GM12878 (cell line): Measurements from ENCODE around the gene XRCC4. TPM values are rescaled to one million over a fixed set of nuclear protein-coding genes. Genes with fewer than 3 reads are reported as not detected.

Experiments
- ATAC-seq: fragments of 200-7000 bp; cut with Tn5 transposase; 3 replicates; pipeline ENCODE4 v1.9.1; 2020; ENCODE audit warnings: mild to moderate bottlenecking, moderate library complexity
- BruUV-seq: library from RNA; stranded (reverse); fragments of 400-500 nt; replicated peaks from 2 replicates; lab custom pipeline; 2021; lab: Mats Ljungman, UMichigan
- CTCF ChIA-PET: fragments of 300-600 bp; sonication (Branson Sonifier 250); formaldehyde crosslinking; extraction: SDS; loops from one replicate; lab custom pipeline; 2021; ENCODE audit warnings: inconsistent platforms; lab: Yijun Ruan, JAX
- POLR2A ChIA-PET: fragments of 350-600 bp; formaldehyde crosslinking; extraction: SDS; loops from one replicate; lab custom pipeline; 2021; ENCODE audit warnings: inconsistent platforms; lab: Charles Lee
- RAD21 ChIA-PET: fragments of 300-600 bp; sonication (Branson Sonifier 250); formaldehyde crosslinking; loops from one replicate; lab custom pipeline; 2023; ENCODE audit warnings: antibody characterized with exemption; ENCODE audit not compliant: unreplicated experiment; lab: Charles Lee
- SMC1A ChIA-PET: fragments of 300-600 bp; sonication (Branson Sonifier 250); formaldehyde crosslinking; loops from one replicate; lab custom pipeline; 2023; ENCODE audit not compliant: unreplicated experiment, uncharacterized antibody; lab: Charles Lee
- DNase-seq: peaks from one replicate; pipeline ENCODE4 v3.0.0-alpha.2; 2011; ENCODE audit warnings: low read depth, low spot score
- FAIRE-seq: peaks from 3 replicates; lab custom pipeline; 2011; peaks lifted over from hg19 to GRCh38; lab: Jason Lieb, UNC
- H2AFZ ChIP-seq: 2 replicates; pipeline ENCODE4 v1.6.0; 2011; ENCODE audit warnings: low read depth, low read length, control low read depth; ENCODE audit not compliant: control insufficient read depth
- H3K27ac ChIP-seq: 2 replicates; pipeline ENCODE4 v1.5.1; 2011; ENCODE audit warnings: control low read depth; ENCODE audit not compliant: control insufficient read depth, insufficient read depth
- H3K27me3 ChIP-seq, 2 experiments: replicated peaks in 1 of 2; 2 replicates each; pipeline versions ENCODE4 v1.6.0 to v1.6.1; 2011; ENCODE audit warnings: low read length in 1 of 2; ENCODE audit not compliant: control insufficient read depth in 2 of 2, insufficient read depth in 2 of 2
- H3K36me3 ChIP-seq, 2 experiments: 2 replicates each; pipeline ENCODE4 v1.5.1; 2011; ENCODE audit warnings: low read length in 1 of 2; ENCODE audit not compliant: control insufficient read depth in 2 of 2, insufficient read depth in 2 of 2
- H3K4me1 ChIP-seq: 2 replicates; pipeline ENCODE4 v1.6.1; 2011; ENCODE audit warnings: mild to moderate bottlenecking, low read length, moderate library complexity, mixed read lengths; ENCODE audit not compliant: control insufficient read depth, insufficient read depth
- H3K4me2 ChIP-seq: 2 replicates; pipeline ENCODE4 v1.6.0; 2011; ENCODE audit warnings: control low read depth; ENCODE audit not compliant: control insufficient read depth, insufficient read depth
- H3K4me3 ChIP-seq: fragments of 200-600 bp; sonication (generic); 2 replicates; pipeline ENCODE4 v1.5.1; 2016
- H3K79me2 ChIP-seq: 2 replicates; pipeline ENCODE4 v1.6.0; 2011; ENCODE audit warnings: low read length; ENCODE audit not compliant: control insufficient read depth, insufficient read depth
- H3K9ac ChIP-seq: 2 replicates; pipeline ENCODE4 v1.8.0; 2011; ENCODE audit warnings: low read length, control low read depth, mixed read lengths; ENCODE audit not compliant: control insufficient read depth, insufficient read depth
- H3K9me3 ChIP-seq: replicated peaks from 3 replicates; pipeline ENCODE4 v1.5.1; 2011; ENCODE audit warnings: mild to moderate bottlenecking, low read length; ENCODE audit not compliant: control insufficient read depth, insufficient read depth
- H4K20me1 ChIP-seq: 2 replicates; pipeline ENCODE4 v1.6.0; 2011; ENCODE audit not compliant: control insufficient read depth, insufficient read depth
- ATF7 ChIP-seq: fragments of 450-650 bp; IDR thresholded peaks from 2 replicates; pipeline ENCODE4 v1.6.1; 2016; ENCODE audit warnings: low read depth, mild to moderate bottlenecking
- BRCA1 ChIP-seq: IDR thresholded peaks from 2 replicates; pipeline ENCODE4 v1.6.1; 2011; ENCODE audit warnings: low read depth, low read length, improper control_type of control experiment
- ETV6 ChIP-seq, 2 experiments: fragments of 450-650 bp in 1 of 2; IDR thresholded peaks in 1 of 2; conservative IDR thresholded peaks in 1 of 2; 2 replicates each; pipeline ENCODE4 v1.6.1; 2014; ENCODE audit warnings: antibody characterized with exemption in 1 of 2, borderline replicate concordance in 1 of 2, low read depth in 1 of 2, mild to moderate bottlenecking in 1 of 2, moderate library complexity in 1 of 2
- GABPA ChIP-seq: IDR thresholded peaks from 2 replicates; pipeline ENCODE4 v1.6.1; 2014; ENCODE audit warnings: antibody characterized with exemption, low read depth, mild to moderate bottlenecking, inconsistent platforms
- HDAC2 ChIP-seq: fragments of 200-600 bp; sonication (generic); IDR thresholded peaks from 2 replicates; pipeline ENCODE4 v1.6.1; 2017
- KDM1A ChIP-seq: fragments of 200-600 bp; sonication (generic); IDR thresholded peaks from 2 replicates; pipeline ENCODE4 v1.6.1; 2016; ENCODE audit warnings: borderline replicate concordance
- MEF2A ChIP-seq: IDR thresholded peaks from 2 replicates; pipeline ENCODE4 v1.6.1; 2011; ENCODE audit warnings: low read depth, mild to moderate bottlenecking, low read length, moderate library complexity; ENCODE audit not compliant: insufficient read depth
- MTA2 ChIP-seq: fragments of 450-650 bp; IDR thresholded peaks from 2 replicates; pipeline ENCODE4 v1.6.1; 2016; ENCODE audit warnings: low read depth, mild to moderate bottlenecking, moderate library complexity
- POU2F2 ChIP-seq: IDR thresholded peaks from 3 replicates; pipeline ENCODE4 v1.6.1; 2011; ENCODE audit warnings: low read depth, mild to moderate bottlenecking, low read length, borderline replicate concordance
- SIN3A ChIP-seq: IDR thresholded peaks from 2 replicates; pipeline ENCODE4 v1.6.1; 2012; ENCODE audit warnings: low read depth, low read length, improper control_type of control experiment
- STAT1 ChIP-seq: fragments of 450-650 bp; conservative IDR thresholded peaks from 2 replicates; pipeline ENCODE4 v1.6.1; 2014; ENCODE audit warnings: antibody characterized with exemption, mild to moderate bottlenecking
- ZNF274 ChIP-seq: IDR thresholded peaks from one replicate; pipeline ENCODE4 v1.8.0; 2011; ENCODE audit not compliant: insufficient read length, insufficient read depth
- ZNF622 ChIP-seq: fragments of 450-650 bp; IDR thresholded peaks from 2 replicates; pipeline ENCODE4 v1.6.1; 2017; ENCODE audit warnings: mild to moderate bottlenecking, inconsistent platforms
- ZZZ3 ChIP-seq: IDR thresholded peaks from 2 replicates; pipeline ENCODE4 v1.6.1; 2011; ENCODE audit warnings: low read depth; ENCODE audit not compliant: control insufficient read depth, insufficient read length
- WGBS: methylation state at CpG from one replicate; pipeline ENCODE4 v1.1.6; 2016; ENCODE audit warnings: low lambda C conversion rate; ENCODE audit not compliant: insufficient replicate concordance, insufficient coverage; ENCODE audit errors: missing lambda C conversion rate; 5-methylcytosine and 5-hydroxymethylcytosine counted together
- in situ Hi-C: fragments of 300-500 bp; cut with MboI; formaldehyde crosslinking; loops from 9 replicates; pipeline ENCODE4 v1.14.3; 2018; ENCODE audit warnings: mixed read lengths
- intact Hi-C: fragments of 100-400 bp; cut with micrococcal nuclease; formaldehyde crosslinking; loops from one replicate; pipeline ENCODE4 v1.14.2; 2022; ENCODE audit not compliant: unreplicated experiment
- polyA plus RNA-seq, 11 experiments: library from polyadenylated mRNA; depleted of rRNA in 4 of 11; unstranded in 6 of 11; stranded (reverse) in 5 of 11; fragments of >200 nt; fragmentation: Nextera tagmentation in 4 of 11; fragmentation: Illumina TruSeq in 1 of 11; extraction: Ambion mirVana in 4 of 11; extraction: Trizol in 1 of 11; gene quantifications; 1 replicate in 1 of 11; 2 replicates in 10 of 11; pipeline versions ENCODE4 v1.2.1 to v1.2.3, GENCODE V29; 2011 to 2016; ENCODE audit warnings: inconsistent platforms in 2 of 11, missing spikeins in 2 of 11, low read depth in 1 of 11
- total RNA-seq, 4 experiments: library from RNA; depleted of rRNA in 3 of 4; stranded (reverse); fragments of >200 nt in 3 of 4; fragmentation: Illumina TruSeq in 1 of 4; extraction: Trizol in 1 of 4; gene quantifications; 2 replicates each; pipeline versions ENCODE4 v1.2.1 to v1.2.3, GENCODE V29; 2013 to 2021
- TF ChIP-seq, protein P1 (sequence below): fragments of 450-650 bp; IDR thresholded peaks from 2 replicates; pipeline ENCODE4 v1.6.1; 2018; ENCODE audit warnings: mild to moderate bottlenecking, low read depth, moderate library complexity; ENCODE audit not compliant: partially characterized antibody
- TF ChIP-seq, protein P2 (sequence below): fragments of 450-650 bp; IDR thresholded peaks from 2 replicates; pipeline ENCODE4 v1.6.1; 2017; ENCODE audit warnings: mild to moderate bottlenecking, low read depth, inconsistent platforms; ENCODE audit not compliant: poor library complexity, severe bottlenecking

XRCC4 gene
- total and polyA plus RNA-seq, 10 of the 15 experiments (the other 5 are each of a cell fraction or from before 2014, with no cell fraction given) = 12.1 to 53.6 (median 25.8) TPM

DNA sequence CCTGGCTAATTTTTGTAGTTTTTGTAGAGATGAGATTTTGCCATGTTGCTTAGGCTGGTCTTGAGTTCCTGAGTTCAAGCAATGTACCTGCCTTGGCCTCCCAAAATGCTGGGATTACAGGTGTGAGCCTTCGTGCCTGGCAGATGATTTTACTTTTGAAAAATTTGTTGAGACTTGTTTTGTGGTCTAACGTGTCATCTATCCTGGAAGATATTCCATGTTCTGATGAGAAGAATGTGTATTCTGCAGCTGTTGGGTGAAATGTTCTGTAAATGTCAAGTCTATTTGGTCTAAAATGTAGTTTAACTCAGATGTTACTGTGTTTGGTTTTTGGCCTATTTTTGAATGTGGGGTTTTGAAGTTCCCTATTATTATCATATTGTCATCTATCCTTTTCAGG lies 145.6 kb downstream of the XRCC4 start:
- no peaks in the 10 kb centered on the region for H4K20me1 ChIP-seq
- ChIA-PET RAD21 (no interaction called here), SMC1A (interaction anchor here (0.6 kb wide), 2 partner anchors 45 to 253 kb away, joined by 3 read pairs; no protein-coding TSS in a partner anchor), CTCF (no interaction called here), POLR2A (no interaction called here)
- no peaks in the 10 kb centered on the region for H3K79me2 ChIP-seq
- no peak overlapping the region for H3K9ac ChIP-seq
- no peaks in the 10 kb centered on the region for H3K9me3 ChIP-seq
- no peak overlapping the region for H3K4me2 ChIP-seq
- DNase-seq = no peak
- H3K4me1 ChIP-seq = no peaks in the 10 kb centered on the region
- no peak for ATAC-seq
- no TSS peak for BruUV-seq
- no peak overlapping the region for H2AFZ ChIP-seq
- no peaks in the 10 kb centered on the region for H3K27me3 ChIP-seq
- H3K27ac ChIP-seq = no peak overlapping the region
- H3K36me3 ChIP-seq = no peaks in the 10 kb centered on the region
- H3K4me3 ChIP-seq = no peak overlapping the region
- no peak for FAIRE-seq
- in situ Hi-C loops = no loop called here
- TF ChIP-seq ETV6 (conservative IDR thresholded peaks at IDR 0.05 in 1 of 2, IDR thresholded peaks at IDR 0.05 in 1 of 2; ENCODE audit: borderline replicate concordance in 1 of 2, low read depth in 1 of 2) = no peak
- no peak for TF ChIP-seq ATF7
- no peak for TF ChIP-seq ZNF622
- no peak for TF ChIP-seq ZNF274
- no peak for TF ChIP-seq POU2F2
- TF ChIP-seq STAT1 = no peak
- TF ChIP-seq MEF2A = no peak
- no peak for TF ChIP-seq HDAC2
- TF ChIP-seq BRCA1 = no peak
- no peak for TF ChIP-seq ZZZ3
- TF ChIP-seq, protein P1, sequence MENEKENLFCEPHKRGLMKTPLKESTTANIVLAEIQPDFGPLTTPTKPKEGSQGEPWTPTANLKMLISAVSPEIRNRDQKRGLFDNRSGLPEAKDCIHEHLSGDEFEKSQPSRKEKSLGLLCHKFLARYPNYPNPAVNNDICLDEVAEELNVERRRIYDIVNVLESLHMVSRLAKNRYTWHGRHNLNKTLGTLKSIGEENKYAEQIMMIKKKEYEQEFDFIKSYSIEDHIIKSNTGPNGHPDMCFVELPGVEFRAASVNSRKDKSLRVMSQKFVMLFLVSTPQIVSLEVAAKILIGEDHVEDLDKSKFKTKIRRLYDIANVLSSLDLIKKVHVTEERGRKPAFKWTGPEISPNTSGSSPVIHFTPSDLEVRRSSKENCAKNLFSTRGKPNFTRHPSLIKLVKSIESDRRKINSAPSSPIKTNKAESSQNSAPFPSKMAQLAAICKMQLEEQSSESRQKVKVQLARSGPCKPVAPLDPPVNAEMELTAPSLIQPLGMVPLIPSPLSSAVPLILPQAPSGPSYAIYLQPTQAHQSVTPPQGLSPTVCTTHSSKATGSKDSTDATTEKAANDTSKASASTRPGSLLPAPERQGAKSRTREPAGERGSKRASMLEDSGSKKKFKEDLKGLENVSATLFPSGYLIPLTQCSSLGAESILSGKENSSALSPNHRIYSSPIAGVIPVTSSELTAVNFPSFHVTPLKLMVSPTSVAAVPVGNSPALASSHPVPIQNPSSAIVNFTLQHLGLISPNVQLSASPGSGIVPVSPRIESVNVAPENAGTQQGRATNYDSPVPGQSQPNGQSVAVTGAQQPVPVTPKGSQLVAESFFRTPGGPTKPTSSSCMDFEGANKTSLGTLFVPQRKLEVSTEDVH = no peak
- no peak for TF ChIP-seq SIN3A
- TF ChIP-seq GABPA = no peak
- TF ChIP-seq MTA2 = no peak
- TF ChIP-seq, protein P2, sequence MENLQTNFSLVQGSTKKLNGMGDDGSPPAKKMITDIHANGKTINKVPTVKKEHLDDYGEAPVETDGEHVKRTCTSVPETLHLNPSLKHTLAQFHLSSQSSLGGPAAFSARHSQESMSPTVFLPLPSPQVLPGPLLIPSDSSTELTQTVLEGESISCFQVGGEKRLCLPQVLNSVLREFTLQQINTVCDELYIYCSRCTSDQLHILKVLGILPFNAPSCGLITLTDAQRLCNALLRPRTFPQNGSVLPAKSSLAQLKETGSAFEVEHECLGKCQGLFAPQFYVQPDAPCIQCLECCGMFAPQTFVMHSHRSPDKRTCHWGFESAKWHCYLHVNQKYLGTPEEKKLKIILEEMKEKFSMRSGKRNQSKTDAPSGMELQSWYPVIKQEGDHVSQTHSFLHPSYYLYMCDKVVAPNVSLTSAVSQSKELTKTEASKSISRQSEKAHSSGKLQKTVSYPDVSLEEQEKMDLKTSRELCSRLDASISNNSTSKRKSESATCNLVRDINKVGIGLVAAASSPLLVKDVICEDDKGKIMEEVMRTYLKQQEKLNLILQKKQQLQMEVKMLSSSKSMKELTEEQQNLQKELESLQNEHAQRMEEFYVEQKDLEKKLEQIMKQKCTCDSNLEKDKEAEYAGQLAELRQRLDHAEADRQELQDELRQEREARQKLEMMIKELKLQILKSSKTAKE = no peak
- no peak for TF ChIP-seq KDM1A
- WGBS = 95% methylated on average over 2 of the region's 2 CpGs
- intact Hi-C loops = no loop called here
